ENCODE results near the gene XXYLT1.

The XXYLT1 gene

GRCh38 chr3:195197765-195198425 lies 73.1 kb downstream of the XXYLT1 start:
- DNase-seq, result no peak
- no peaks in the 10 kb centered on the region for H3K27me3 Mint-ChIP-seq (ENCODE audit: low read depth, poor library complexity)
- peaks cover 1% of the 10 kb centered on the region for H3K9me3 Mint-ChIP-seq
- H3K27ac Mint-ChIP-seq, result peak overlapping the region; percentile 74
- no peak for TF ChIP-seq CTCF (IDR thresholded peaks at IDR 0.05)
- H3K36me3 Mint-ChIP-seq (ENCODE audit: low read depth), result peaks cover 10% of the 10 kb centered on the region
- peaks cover 54% of the 10 kb centered on the region for H3K4me1 Mint-ChIP-seq
- no peak overlapping the region for H3K4me3 Mint-ChIP-seq

GRCh38 chr3:195196266-195196665 lies 74.7 kb downstream of the XXYLT1 start:
- peaks cover 16% of the 10 kb centered on the region for H3K9me3 Mint-ChIP-seq
- H3K4me3 Mint-ChIP-seq, result peak overlapping the region; percentile 17
- TF ChIP-seq CTCF (IDR thresholded peaks at IDR 0.05), result no peak
- no peak for DNase-seq
- H3K27me3 Mint-ChIP-seq (ENCODE audit: low read depth, poor library complexity), result peaks cover under 1% of the 10 kb centered on the region
- H3K4me1 Mint-ChIP-seq, result peaks cover 49% of the 10 kb centered on the region
- H3K27ac Mint-ChIP-seq, result peak overlapping the region; percentile 65
- peaks cover 18% of the 10 kb centered on the region for H3K36me3 Mint-ChIP-seq (ENCODE audit: low read depth)

GRCh38 chr3:195195321-195196209 lies 75.4 kb downstream of the XXYLT1 start:
- H3K27me3 Mint-ChIP-seq (ENCODE audit: low read depth, poor library complexity), result peaks cover 5% of the 10 kb centered on the region
- peaks cover 23% of the 10 kb centered on the region for H3K9me3 Mint-ChIP-seq
- DNase-seq, result no peak
- H3K4me1 Mint-ChIP-seq, result peaks cover 45% of the 10 kb centered on the region
- H3K36me3 Mint-ChIP-seq (ENCODE audit: low read depth), result peaks cover 24% of the 10 kb centered on the region
- TF ChIP-seq CTCF (IDR thresholded peaks at IDR 0.05), result no peak
- H3K4me3 Mint-ChIP-seq, result no peak overlapping the region
- H3K27ac Mint-ChIP-seq, result no peak overlapping the region

GRCh38 chr3:195194559-195195206 lies 76.3 kb downstream of the XXYLT1 start:
- Mint-ChIP-seq H3K36me3 (ENCODE audit: low read depth) (peaks cover 23% of the 10 kb centered on the region), H3K9me3 (peaks cover 28% of the 10 kb centered on the region), H3K4me1 (peaks cover 43% of the 10 kb centered on the region), H3K27me3 (ENCODE audit: low read depth, poor library complexity) (peaks cover 5% of the 10 kb centered on the region), H3K4me3 (no peak overlapping the region), H3K27ac (peak overlapping the region; percentile 0)
- no peak for TF ChIP-seq CTCF (IDR thresholded peaks at IDR 0.05)
- DNase-seq, result no peak

GRCh38 chr3:195191580-195191979 lies 79.4 kb downstream of the XXYLT1 start:
- no peak for TF ChIP-seq CTCF (IDR thresholded peaks at IDR 0.05)
- Mint-ChIP-seq H3K36me3 (ENCODE audit: low read depth) (peaks cover 28% of the 10 kb centered on the region), H3K4me1 (peaks cover 41% of the 10 kb centered on the region), H3K4me3 (no peak overlapping the region), H3K27ac (no peak overlapping the region), H3K9me3 (peaks cover 33% of the 10 kb centered on the region), H3K27me3 (ENCODE audit: low read depth, poor library complexity) (peaks cover 5% of the 10 kb centered on the region)
- DNase-seq, result no peak

All from nephron progenitor cell (in vitro differentiated cells).